Stomach (tissue), 9 donors: ENCODE results near the gene CLEC16A. TPM values are rescaled to one million over a fixed set of nuclear protein-coding genes. Genes with fewer than 3 reads are reported as not detected.
A peak's percentile ranks its signal among the peaks of the same experiment; 100 is the strongest.

Experiments
- DNase-seq, 2 donors: peaks; one replicate each; pipeline versions ENCODE4 v3.0.0 to v3.0.0-alpha.2; 2013 to 2019
- H3K27ac ChIP-seq, 5 donors: fragments of 200-600 bp in 4 of 5; sonication (generic) in 4 of 5; one replicate each; pipeline ENCODE4 v1.5.1; 2013 to 2019; ENCODE audit warnings: mild to moderate bottlenecking in 1 of 5, moderate library complexity in 1 of 5
- H3K27me3 ChIP-seq, 3 donors: fragments of 200-600 bp; sonication (generic); one replicate each; pipeline ENCODE4 v1.5.1; 2017 to 2019; ENCODE audit warnings: mixed run types in 1 of 3
- H3K36me3 ChIP-seq, 4 donors: fragments of 200-600 bp; sonication (generic); 1 replicate in 3 of 4; 2 replicates in 1 of 4; pipeline ENCODE4 v1.5.1; 2016 to 2019
- H3K4me1 ChIP-seq, 4 donors: fragments of 200-600 bp; sonication (generic); one replicate each; pipeline ENCODE4 v1.5.1; 2016 to 2019
- H3K4me3 ChIP-seq, 4 donors: fragments of 200-600 bp; sonication (generic) in 3 of 4; one replicate each; pipeline ENCODE4 v1.5.1; 2016 to 2019; ENCODE audit warnings: mild to moderate bottlenecking in 1 of 4
- H3K9me3 ChIP-seq, 4 donors: fragments of 200-600 bp; sonication (generic); one replicate each; pipeline ENCODE4 v1.5.1; 2016 to 2019
- CTCF ChIP-seq, 7 experiments: fragments of 450-650 bp in 4 of 7; fragments of 200-600 bp in 3 of 7; sonication (generic) in 3 of 7; IDR thresholded peaks; one replicate each; pipeline ENCODE4 v1.5.1; 2016 to 2019; ENCODE audit warnings: antibody characterized with exemption in 7 of 7, control low read depth in 2 of 7, mild to moderate bottlenecking in 1 of 7
- EP300 ChIP-seq: sonication (generic); formaldehyde crosslinking; IDR thresholded peaks from one replicate; pipeline ENCODE4 v1.6.1; 2017; ENCODE audit warnings: antibody characterized with exemption
- POLR2A ChIP-seq, 4 donors: fragments of 450-650 bp; IDR thresholded peaks; one replicate each; pipeline ENCODE4 v1.6.1; 2016; ENCODE audit warnings: antibody characterized with exemption in 4 of 4, control low read depth in 2 of 4, mild to moderate bottlenecking in 1 of 4, moderate library complexity in 1 of 4
- POLR2AphosphoS5 ChIP-seq, 3 donors: sonication (generic); formaldehyde crosslinking; IDR thresholded peaks; one replicate each; pipeline ENCODE4 v1.6.1; 2016; ENCODE audit warnings: antibody characterized with exemption in 3 of 3
- WGBS, 5 donors: extraction: QIAGEN DNeasy Blood & Tissue Kit in 3 of 5; methylation state at CpG; one replicate each; pipeline versions ENCODE4 v1.1.5 to v1.1.7; 2013 to 2018; 5-methylcytosine and 5-hydroxymethylcytosine counted together
- intact Hi-C: fragments of 100-400 bp; cut with DNase I; formaldehyde crosslinking; loops from one replicate; pipeline ENCODE4 v1.15.1; 2023; ENCODE audit warnings: low total_unique reads
- polyA plus RNA-seq, 3 donors: library from polyadenylated mRNA; stranded (reverse); fragments of 200-250 nt; gene quantifications; one replicate each; pipeline ENCODE4 v1.2.3, GENCODE V29; 2013
- total RNA-seq, 5 donors: library from RNA; depleted of rRNA; stranded (reverse); fragments of >200 nt; gene quantifications; one replicate each; pipeline versions ENCODE4 v1.1.0 to v1.2.3, GENCODE V29; 2014 to 2016
- donor health status: healthy with polysubstance abuse.
- donor health status: Bipolar disorder and iron deficiency.
- donor health status: healthy.

The CLEC16A gene
- total and polyA plus RNA-seq, 8 donors, result 5.8 to 176 (median 21.8) TPM

- peak overlapping the region in 3 of 5 donors; percentile 38 to 79 (median 41) for H3K27ac ChIP-seq
- WGBS, 5 donors, result 76 to 88% (median 86%) methylated on average over 6 to 11 of the region's 11 CpGs
Observed at GRCh38 chr16:11088074-11088730, 143.8 kb downstream of the CLEC16A start.

GRCh38 chr16:11088831-11089230 is 144.5 kb downstream of the CLEC16A start:
- Histone ChIP-seq H3K4me3 (no peak overlapping the region), H3K9me3 (no peaks in the 10 kb centered on the region), H3K4me1 (peaks cover 11 to 63% (median 31%) of the 10 kb centered on the region in 4 donors), H3K27me3 (no peaks in the 10 kb centered on the region), H3K27ac (peak overlapping the region in 3 of 5 donors; percentile 38 to 79 (median 41)), H3K36me3 (peaks cover 0 to 22% (median 11%) of the 10 kb centered on the region in 4 donors)
- TF ChIP-seq CTCF (IDR thresholded peaks at IDR 0.05), result no peak
- no peak for TF ChIP-seq POLR2A (IDR thresholded peaks at IDR 0.05)
- TF ChIP-seq POLR2AphosphoS5 (IDR thresholded peaks at IDR 0.05), result no peak
- no peak for TF ChIP-seq EP300
- WGBS, 5 donors, result 82 to 94% (median 85%) methylated on average over 6 of the region's 6 CpGs
- no peak for DNase-seq
- intact Hi-C loops, result no loop called here

More at GRCh38 chr16:11088074-11088730, 143.8 kb downstream of the CLEC16A start:
- peak in 1 of 2 donors; percentile 29 for DNase-seq
- H3K9me3 ChIP-seq, result no peaks in the 10 kb centered on the region
- H3K27me3 ChIP-seq, result no peaks in the 10 kb centered on the region
- H3K4me3 ChIP-seq, result no peak overlapping the region
- no peak for TF ChIP-seq EP300
- TF ChIP-seq POLR2A (IDR thresholded peaks at IDR 0.05), result no peak
- TF ChIP-seq POLR2AphosphoS5 (IDR thresholded peaks at IDR 0.05), result no peak
- TF ChIP-seq CTCF (IDR thresholded peaks at IDR 0.05), result no peak
- intact Hi-C loops, result no loop called here
- peaks cover 6 to 58% (median 24%) of the 10 kb centered on the region in 4 donors for H3K4me1 ChIP-seq
- H3K36me3 ChIP-seq, result peaks cover 0 to 27% (median 11%) of the 10 kb centered on the region in 4 donors

GRCh38 chr16:11089504-11090124 is 145.2 kb downstream of the CLEC16A start:
- Histone ChIP-seq H3K4me1 (peaks cover 19 to 64% (median 36%) of the 10 kb centered on the region in 4 donors), H3K9me3 (no peaks in the 10 kb centered on the region), H3K36me3 (peaks cover 0 to 19% (median 11%) of the 10 kb centered on the region in 4 donors), H3K27me3 (no peaks in the 10 kb centered on the region), H3K27ac (peak overlapping the region in 4 of 5 donors; percentile 45 to 80 (median 63)), H3K4me3 (no peak overlapping the region)
- WGBS, 5 donors, result 60 to 86% (median 73%) methylated on average over 12 of the region's 12 CpGs
- peak; percentile 40 to 89 for DNase-seq
- TF ChIP-seq POLR2AphosphoS5 (IDR thresholded peaks at IDR 0.05), result peak; percentile 78 to 86 (median 84)
- no peak for TF ChIP-seq CTCF (IDR thresholded peaks at IDR 0.05)
- TF ChIP-seq EP300, result no peak
- no peak for TF ChIP-seq POLR2A (IDR thresholded peaks at IDR 0.05)
- intact Hi-C loops, result no loop called here

- Histone ChIP-seq H3K4me3 (no peak overlapping the region), H3K27ac (peak overlapping the region in 4 of 5 donors; percentile 45 to 80 (median 63)), H3K36me3 (peaks cover 0 to 17% (median 9%) of the 10 kb centered on the region in 4 donors), H3K4me1 (peaks cover 21 to 64% (median 36%) of the 10 kb centered on the region in 4 donors), H3K9me3 (no peaks in the 10 kb centered on the region), H3K27me3 (no peaks in the 10 kb centered on the region)
- intact Hi-C loops, result no loop called here
- TF ChIP-seq CTCF (IDR thresholded peaks at IDR 0.05), result no peak
- TF ChIP-seq POLR2AphosphoS5 (IDR thresholded peaks at IDR 0.05), result no peak
- no peak for TF ChIP-seq EP300
- no peak for TF ChIP-seq POLR2A (IDR thresholded peaks at IDR 0.05)
- WGBS, 5 donors, result 72 to 92% (median 81%) methylated on average over 6 of the region's 6 CpGs
- peak in 1 of 2 donors; percentile 47 for DNase-seq
Observed at GRCh38 chr16:11090232-11090631, 145.9 kb downstream of the CLEC16A start.
